Ovary (tissue), 3 donors: ENCODE data around the gene PDIA2.

ENCODE experiments used
- CTCF ChIP-seq, 3 donors: fragments of 450-650 bp in 2 of 3; fragments of 200-600 bp in 1 of 3; IDR thresholded peaks; one replicate each; pipeline versions ENCODE4 v1.5.1 to v1.8.0; 2016 to 2022; ENCODE audit warnings: antibody characterized with exemption in 3 of 3, mild to moderate bottlenecking in 1 of 3
- EP300 ChIP-seq: sonication (generic); formaldehyde crosslinking; IDR thresholded peaks from one replicate; pipeline ENCODE4 v1.6.1; 2017; ENCODE audit warnings: antibody characterized with exemption
- POLR2A ChIP-seq: fragments of 450-650 bp; IDR thresholded peaks from one replicate; pipeline ENCODE4 v1.6.1; 2017; ENCODE audit warnings: antibody characterized with exemption, mild to moderate bottlenecking, moderate library complexity
- donor health status: DM: no; HTN: no; CAD: no.

GRCh38 chr16:285146-286055 is 2.4 kb downstream of the PDIA2 start:
- TF ChIP-seq CTCF (IDR thresholded peaks at IDR 0.05): no peak
- TF ChIP-seq POLR2A: no peak
- no peak for TF ChIP-seq EP300
